DOHH2 (cell line): ENCODE measurements around the gene MGARP.

Experiments
- H3F3A ChIP-seq: fragments of 200-600 bp; sonication (generic), shearing (Covaris generic); 2 replicates; pipeline ENCODE4 v1.6.0; 2016; ENCODE audit warnings: antibody characterized with exemption, mild to moderate bottlenecking; ENCODE audit not compliant: control insufficient read depth, insufficient read depth
- H3K27ac ChIP-seq: fragments of 200-600 bp; sonication (generic); 2 replicates; pipeline ENCODE4 v1.5.1; 2014; ENCODE audit warnings: low read depth, mild to moderate bottlenecking, low read length, moderate library complexity
- H3K27me3 ChIP-seq: fragments of 200-600 bp; sonication (generic); 2 replicates; pipeline ENCODE4 v1.6.1; 2014; ENCODE audit warnings: mild to moderate bottlenecking, low read length, mixed read lengths; ENCODE audit not compliant: control insufficient read depth
- H3K36me3 ChIP-seq: fragments of 200-600 bp; sonication (generic); 2 replicates; pipeline ENCODE4 v1.6.1; 2014; ENCODE audit warnings: mild to moderate bottlenecking, low read length, moderate library complexity, mixed read lengths; ENCODE audit not compliant: control insufficient read depth
- H3K4me1 ChIP-seq: fragments of 200-600 bp; sonication (generic); 2 replicates; pipeline ENCODE4 v1.6.1; 2014; ENCODE audit warnings: mild to moderate bottlenecking, low read length, mixed read lengths; ENCODE audit not compliant: control insufficient read depth
- H3K4me2 ChIP-seq: fragments of 200-600 bp; sonication (generic); 2 replicates; pipeline ENCODE4 v1.6.0; 2014; ENCODE audit warnings: mild to moderate bottlenecking, low read length, moderate library complexity
- H3K4me3 ChIP-seq: fragments of 200-600 bp; sonication (generic); 2 replicates; pipeline ENCODE4 v1.5.1; 2014; ENCODE audit warnings: mild to moderate bottlenecking, low read length, mixed read lengths
- H3K79me2 ChIP-seq: fragments of 200-600 bp; sonication (generic); 2 replicates; pipeline ENCODE4 v1.6.1; 2014; ENCODE audit warnings: mild to moderate bottlenecking, low read length, mixed read lengths; ENCODE audit not compliant: control insufficient read depth
- H3K9me2 ChIP-seq: fragments of 200-600 bp; sonication (generic); replicated peaks from 2 replicates; pipeline ENCODE4 v1.6.1; 2014; ENCODE audit warnings: mild to moderate bottlenecking, low read length, mixed read lengths; ENCODE audit not compliant: control insufficient read depth
- H3K9me3 ChIP-seq: fragments of 200-600 bp; sonication (generic); 2 replicates; pipeline ENCODE4 v1.6.1; 2014; ENCODE audit warnings: antibody characterized with exemption, low read length, mixed read lengths; ENCODE audit not compliant: control insufficient read depth, insufficient read depth
- H4K20me1 ChIP-seq: fragments of 200-600 bp; sonication (generic); 2 replicates; pipeline ENCODE4 v1.6.0; 2014; ENCODE audit warnings: low read depth, mild to moderate bottlenecking, antibody characterized with exemption, low read length, moderate library complexity; ENCODE audit not compliant: control insufficient read depth, insufficient read depth
- CTCF ChIP-seq: fragments of 200-600 bp; sonication (generic); IDR thresholded peaks from one replicate; pipeline ENCODE4 v1.5.1; 2014; ENCODE audit warnings: antibody characterized with exemption, mild to moderate bottlenecking, low read depth, low read length; ENCODE audit not compliant: poor library complexity, severe bottlenecking
- EZH2phosphoT487 ChIP-seq: fragments of 200-600 bp; sonication (generic); IDR thresholded peaks from 2 replicates; pipeline ENCODE4 v1.6.1; 2017; ENCODE audit warnings: borderline replicate concordance, mild to moderate bottlenecking, antibody characterized with exemption, low read length, moderate library complexity, mixed read lengths

Gene MGARP

DNA sequence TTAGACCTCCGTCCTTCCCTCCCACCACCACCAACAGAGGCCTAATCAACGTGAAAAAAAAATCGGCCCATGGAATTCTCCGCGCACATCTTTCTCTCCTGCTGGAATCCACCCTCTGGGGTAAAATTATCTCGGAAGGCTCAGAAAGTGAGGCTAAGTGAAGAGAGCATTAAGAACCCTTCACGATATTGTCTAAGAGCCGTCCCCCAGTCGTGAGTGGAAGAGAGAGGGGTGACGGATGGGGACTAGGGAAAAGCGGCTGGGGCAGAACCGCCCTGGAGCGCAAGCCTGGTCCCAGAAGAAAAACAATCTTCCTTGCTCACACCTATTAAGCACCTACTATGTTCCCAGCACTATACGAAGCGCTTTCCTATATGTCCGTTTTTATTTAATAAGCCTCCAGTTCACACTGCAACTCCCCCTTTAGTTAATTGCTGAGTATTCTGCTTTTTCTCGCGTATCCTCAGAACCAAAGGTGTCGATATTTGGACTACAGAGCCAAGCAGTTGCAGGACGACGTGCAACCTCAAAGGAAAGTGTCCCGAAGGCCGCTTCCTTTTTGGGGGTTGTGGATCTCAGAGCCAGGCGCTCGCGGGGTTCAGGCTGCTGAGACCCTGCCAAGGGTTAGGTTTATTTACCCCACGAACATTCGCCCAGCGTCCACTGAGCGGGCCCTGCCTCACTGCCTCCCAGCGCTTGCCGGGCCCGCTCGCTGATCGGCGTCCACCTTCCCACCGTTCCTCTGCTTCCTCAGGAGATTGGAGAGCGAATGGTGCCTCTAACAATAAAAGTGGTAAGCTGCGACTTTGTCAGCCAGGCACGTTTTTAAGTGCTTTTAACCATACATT, 889 bp downstream of the MGARP start:
- H3K4me3 ChIP-seq: no peak overlapping the region
- H3K9me3 ChIP-seq: peaks cover under 1% of the 10 kb centered on the region; the same call in 1 of the 2 replicates
- H3K4me1 ChIP-seq: 0 out of 2 replicates have a peak, but pooled peaks cover 3% of the 10 kb centered on the region
- peak; percentile 40; the same call in 1 of the 2 replicates for TF ChIP-seq EZH2phosphoT487
- no peak for TF ChIP-seq CTCF
- no peak overlapping the region for H3K27ac ChIP-seq
- peaks cover 26% of the 10 kb centered on the region for H3K27me3 ChIP-seq
- H3F3A ChIP-seq: no peaks in the 10 kb centered on the region; the same call in 1 of the 2 replicates
- H3K4me2 ChIP-seq: 0 out of 2 replicates have a peak overlapping the region, but pooled peaks have one; percentile 43
- no peaks in the 10 kb centered on the region for H3K9me2 ChIP-seq
- H3K79me2 ChIP-seq: no peaks in the 10 kb centered on the region
- no peaks in the 10 kb centered on the region for H3K36me3 ChIP-seq
- no peaks in the 10 kb centered on the region for H4K20me1 ChIP-seq

- TF ChIP-seq EZH2phosphoT487 (no peak), CTCF (no peak)
Observed at GRCh38 chr4:139278485-139278884, 1.5 kb downstream of the MGARP start.

DNA sequence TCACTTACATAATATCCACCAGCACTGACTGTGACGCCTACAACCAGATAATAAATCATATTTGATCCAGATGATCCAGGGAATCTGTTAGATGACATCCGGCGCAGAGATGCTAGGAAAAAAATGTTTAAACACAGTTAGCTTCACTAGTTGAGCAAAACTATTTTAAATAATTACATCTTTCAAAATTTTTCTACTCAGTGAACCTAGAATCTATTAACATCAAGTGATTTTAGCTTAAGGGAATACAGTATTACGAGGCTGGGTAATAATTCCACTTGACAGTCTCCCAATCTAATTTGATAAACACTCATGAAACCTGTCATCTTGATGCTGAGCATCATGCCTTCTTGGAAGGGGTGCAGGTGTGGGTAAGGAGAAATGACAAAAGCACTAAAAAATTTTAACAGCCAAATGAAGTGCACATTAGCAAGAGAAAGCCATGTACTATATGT, 4.7 kb downstream of the MGARP start:
- TF ChIP-seq CTCF: no peak

More at GRCh38 chr4:139278485-139278884, 1.5 kb downstream of the MGARP start:
- no peaks in the 10 kb centered on the region for H3K9me3 ChIP-seq
- no peaks in the 10 kb centered on the region for H3K79me2 ChIP-seq
- H3K4me3 ChIP-seq: no peak overlapping the region
- H3K36me3 ChIP-seq: no peaks in the 10 kb centered on the region
- H3K27ac ChIP-seq: no peak overlapping the region
- H4K20me1 ChIP-seq: no peaks in the 10 kb centered on the region
- peaks cover 26% of the 10 kb centered on the region for H3K27me3 ChIP-seq
- H3K4me1 ChIP-seq: 0 out of 2 replicates have a peak, but pooled peaks cover 3% of the 10 kb centered on the region
- no peak overlapping the region for H3K4me2 ChIP-seq
- no peaks in the 10 kb centered on the region; the same call in 1 of the 2 replicates for H3F3A ChIP-seq
- no peaks in the 10 kb centered on the region for H3K9me2 ChIP-seq

More for the DNA sequence above, 4.7 kb downstream of the MGARP start:
- Histone ChIP-seq H3K27me3 (peaks cover 21% of the 10 kb centered on the region), H3F3A (no peaks in the 10 kb centered on the region), H3K36me3 (no peaks in the 10 kb centered on the region), H3K27ac (no peak overlapping the region), H3K4me3 (no peak overlapping the region), H3K4me1 (0 out of 2 replicates have a peak, but pooled peaks cover 3% of the 10 kb centered on the region), H3K4me2 (no peak overlapping the region), H3K9me2 (no peaks in the 10 kb centered on the region), H3K9me3 (no peaks in the 10 kb centered on the region), H3K79me2 (no peaks in the 10 kb centered on the region), H4K20me1 (no peaks in the 10 kb centered on the region)
